ENCODE measurements around the gene LRP2. TPM values are rescaled to one million over a fixed set of nuclear protein-coding genes. Genes with fewer than 3 reads are reported as not detected.

The LRP2 gene
- total RNA-seq, 4 donors from 2014 or later: 154 to 310 (median 184) TPM

DNA sequence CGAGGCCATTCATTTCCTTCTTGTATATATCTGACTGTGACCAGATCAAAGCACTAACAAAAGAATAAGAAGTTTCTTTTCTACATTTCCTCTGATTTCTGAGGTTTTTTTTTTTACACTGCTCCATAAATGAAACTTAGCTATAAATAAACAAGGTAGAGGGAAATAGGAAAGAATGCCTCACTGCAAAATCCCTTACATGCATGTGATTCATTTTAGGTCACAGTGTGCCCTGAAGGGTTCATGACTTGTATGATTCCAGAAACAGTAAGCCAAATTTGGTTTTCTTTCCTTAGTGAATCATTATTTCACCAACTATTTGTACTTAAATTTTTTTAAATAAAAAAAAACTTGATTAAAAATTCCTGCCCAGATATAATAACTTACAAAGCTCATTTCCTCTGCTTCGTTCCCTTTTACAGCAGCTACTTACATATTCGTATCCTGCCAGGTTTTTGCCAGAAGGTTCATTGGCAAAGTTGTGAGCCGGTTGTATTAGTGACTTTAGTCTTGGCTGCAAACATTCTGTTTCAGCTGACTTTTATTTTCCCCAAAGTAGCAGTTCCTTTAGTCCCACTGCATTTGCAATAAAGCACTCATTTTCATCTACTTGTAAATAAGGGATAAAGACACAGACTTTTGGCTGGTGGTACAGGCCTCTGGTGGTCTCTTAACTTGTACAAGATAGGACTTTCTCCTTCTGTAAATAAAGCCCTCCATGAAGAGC lies 58.6 kb downstream of the LRP2 start:
- WGBS, 2 donors: 65 to 83% methylated on average over 4 of the region's 4 CpGs
- Histone ChIP-seq H3K4me3 (replicated peaks in 1 of 3) (no peak overlapping the region), H3K36me3 (no peaks in the 10 kb centered on the region), H3K4me1 (peaks cover 9 to 13% of the 10 kb centered on the region in 2 donors), H3K27ac (peak overlapping the region in 1 of 3 donors; percentile 47), H3K9me3 (no peaks in the 10 kb centered on the region), H3K27me3 (no peaks in the 10 kb centered on the region)
- no peak for TF ChIP-seq POLR2A (IDR thresholded peaks at IDR 0.05)
- TF ChIP-seq, protein P1, sequence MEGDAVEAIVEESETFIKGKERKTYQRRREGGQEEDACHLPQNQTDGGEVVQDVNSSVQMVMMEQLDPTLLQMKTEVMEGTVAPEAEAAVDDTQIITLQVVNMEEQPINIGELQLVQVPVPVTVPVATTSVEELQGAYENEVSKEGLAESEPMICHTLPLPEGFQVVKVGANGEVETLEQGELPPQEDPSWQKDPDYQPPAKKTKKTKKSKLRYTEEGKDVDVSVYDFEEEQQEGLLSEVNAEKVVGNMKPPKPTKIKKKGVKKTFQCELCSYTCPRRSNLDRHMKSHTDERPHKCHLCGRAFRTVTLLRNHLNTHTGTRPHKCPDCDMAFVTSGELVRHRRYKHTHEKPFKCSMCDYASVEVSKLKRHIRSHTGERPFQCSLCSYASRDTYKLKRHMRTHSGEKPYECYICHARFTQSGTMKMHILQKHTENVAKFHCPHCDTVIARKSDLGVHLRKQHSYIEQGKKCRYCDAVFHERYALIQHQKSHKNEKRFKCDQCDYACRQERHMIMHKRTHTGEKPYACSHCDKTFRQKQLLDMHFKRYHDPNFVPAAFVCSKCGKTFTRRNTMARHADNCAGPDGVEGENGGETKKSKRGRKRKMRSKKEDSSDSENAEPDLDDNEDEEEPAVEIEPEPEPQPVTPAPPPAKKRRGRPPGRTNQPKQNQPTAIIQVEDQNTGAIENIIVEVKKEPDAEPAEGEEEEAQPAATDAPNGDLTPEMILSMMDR (IDR thresholded peaks at IDR 0.05): no peak
- intact Hi-C loops (cut with DNase I): no loop called here
- no peak for DNase-seq

DNA sequence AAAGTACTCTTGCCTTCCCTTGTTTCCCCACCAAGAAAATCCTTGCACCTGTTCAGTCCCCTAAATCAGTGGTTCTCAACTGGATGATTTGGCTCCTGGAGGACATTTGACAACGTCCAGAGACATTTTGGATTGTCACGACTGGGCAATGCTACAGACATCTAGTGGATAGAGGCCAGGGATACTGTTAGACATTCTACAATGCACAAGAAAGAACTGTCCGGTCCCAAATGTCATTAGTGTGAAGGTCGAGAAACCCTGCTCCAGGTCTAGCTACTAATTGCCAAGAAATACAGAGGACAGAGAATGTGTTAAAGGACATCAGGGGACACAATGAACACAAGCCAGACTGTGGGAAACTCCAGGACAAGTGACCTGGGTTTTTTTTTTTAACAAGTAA lies 60.0 kb downstream of the LRP2 start:
- Histone ChIP-seq H3K27ac (peak overlapping the region in 2 of 3 donors; percentile 11 to 24), H3K4me3 (replicated peaks in 1 of 3) (no peak overlapping the region), H3K27me3 (no peaks in the 10 kb centered on the region), H3K36me3 (no peaks in the 10 kb centered on the region), H3K4me1 (peaks cover 9 to 13% of the 10 kb centered on the region in 2 donors), H3K9me3 (no peaks in the 10 kb centered on the region)
- 68 to 81% methylated on average over 4 of the region's 4 CpGs for WGBS, 2 donors
- no peak for DNase-seq
- TF ChIP-seq POLR2A (IDR thresholded peaks at IDR 0.05): no peak
- intact Hi-C loops (cut with DNase I): no loop called here

DNA sequence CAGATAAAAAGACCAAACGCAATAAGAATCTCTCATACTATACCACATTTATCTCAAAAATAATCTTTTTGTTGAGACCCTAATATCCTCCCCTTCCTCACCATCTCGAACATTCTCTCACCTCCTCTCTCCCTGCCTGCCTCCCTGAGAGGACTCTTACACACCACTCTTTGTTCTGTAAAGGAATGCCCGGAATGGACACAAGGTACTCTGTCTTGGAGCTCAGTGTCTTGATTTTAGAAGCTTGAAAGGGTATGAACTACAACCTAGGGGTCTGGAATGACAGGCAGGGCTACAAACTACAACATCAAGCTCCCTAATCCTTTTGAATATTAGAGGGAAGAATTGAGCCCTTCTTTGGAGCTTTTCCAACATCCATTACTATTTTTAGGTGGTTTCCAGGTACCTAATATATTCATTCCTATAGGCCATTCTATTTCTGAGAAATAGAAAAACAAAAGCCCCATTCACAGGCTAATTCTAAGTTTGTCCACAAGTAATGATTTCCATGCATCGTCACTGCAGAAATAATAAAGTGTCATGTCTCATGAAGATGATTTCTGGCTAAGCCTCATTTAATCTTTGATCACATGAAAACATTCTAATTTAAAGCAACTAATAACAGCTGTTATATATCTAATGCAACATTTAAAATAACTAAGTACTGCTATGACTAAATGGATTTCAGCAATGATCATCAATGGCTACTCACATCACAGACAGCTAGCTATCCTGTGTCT lies 60.6 kb downstream of the LRP2 start:
- no peak overlapping the region for H3K4me3 ChIP-seq (replicated peaks in 1 of 3)
- H3K27me3 ChIP-seq: no peaks in the 10 kb centered on the region
- intact Hi-C loops (cut with DNase I): no loop called here
- no peak for TF ChIP-seq POLR2A (IDR thresholded peaks at IDR 0.05)
- TF ChIP-seq, protein P1 (IDR thresholded peaks at IDR 0.05): no peak
- H3K9me3 ChIP-seq: no peaks in the 10 kb centered on the region
- H3K27ac ChIP-seq: peak overlapping the region in 2 of 3 donors; percentile 11 to 24
- H3K4me1 ChIP-seq: peaks cover 9 to 13% of the 10 kb centered on the region in 2 donors
- no peak for DNase-seq
- no peaks in the 10 kb centered on the region for H3K36me3 ChIP-seq
- WGBS, 2 donors: 51 to 59% methylated on average over 4 of the region's 4 CpGs

- 42 to 43% methylated on average over 5 of the region's 5 CpGs for WGBS, 2 donors
- DNase-seq: peak; percentile 41 to 45
- no peak for TF ChIP-seq POLR2A (IDR thresholded peaks at IDR 0.05)
- TF ChIP-seq, protein P1 (IDR thresholded peaks at IDR 0.05): no peak
- intact Hi-C loops (cut with DNase I): no loop called here
- no peak overlapping the region for H3K4me3 ChIP-seq (replicated peaks in 1 of 3)
- H3K27ac ChIP-seq: peak overlapping the region in 2 of 3 donors; percentile 11 to 24
- H3K4me1 ChIP-seq: peaks cover 9 to 13% of the 10 kb centered on the region in 2 donors
- H3K36me3 ChIP-seq: no peaks in the 10 kb centered on the region
- no peaks in the 10 kb centered on the region for H3K9me3 ChIP-seq
- no peaks in the 10 kb centered on the region for H3K27me3 ChIP-seq
Measured at GRCh38 chr2:169300636-169301530, 61.5 kb downstream of the LRP2 start.

DNA sequence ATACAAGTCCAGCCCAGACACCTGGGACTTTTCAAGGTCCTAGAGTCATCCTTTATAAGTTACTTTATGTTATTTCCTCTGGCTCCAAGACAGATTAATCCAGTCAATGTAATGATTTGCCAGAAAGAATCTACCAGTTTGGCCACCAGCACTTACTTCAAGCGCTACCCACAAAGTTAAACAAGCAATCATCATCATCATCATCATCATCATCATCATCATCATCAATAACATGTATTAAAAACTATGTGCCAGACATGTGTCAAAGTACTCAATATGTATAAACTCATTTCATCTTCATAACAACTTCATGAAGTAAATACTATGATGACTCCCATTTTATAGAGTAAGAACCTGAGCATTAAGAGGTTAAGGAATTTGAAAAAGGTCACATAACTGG lies 64.3 kb downstream of the LRP2 start:
- Histone ChIP-seq H3K27ac (no peak overlapping the region), H3K4me3 (replicated peaks in 1 of 3) (no peak overlapping the region), H3K36me3 (no peaks in the 10 kb centered on the region), H3K4me1 (peaks cover 4 to 18% of the 10 kb centered on the region in 2 donors), H3K27me3 (no peaks in the 10 kb centered on the region), H3K9me3 (no peaks in the 10 kb centered on the region)
- DNase-seq: no peak
- 87 to 98% methylated on average over 1 of the region's 1 CpG for WGBS, 2 donors
- TF ChIP-seq POLR2A (IDR thresholded peaks at IDR 0.05): no peak
- TF ChIP-seq, protein P1 (IDR thresholded peaks at IDR 0.05): no peak
- intact Hi-C loops (cut with DNase I): no loop called here

All from thyroid gland (tissue), 4 donors.